Measurements from ENCODE around the gene NIT2. TPM values are rescaled to one million over a fixed set of nuclear protein-coding genes. Genes with fewer than 3 reads are reported as not detected.
A peak's percentile ranks its signal among the peaks of the same experiment; 100 is the strongest.

Gene NIT2
- total RNA-seq, 1 donor from 2014 or later, result 135 TPM

GRCh38 chr3:100389025-100389424 is 54.5 kb downstream of the NIT2 start:
- no peak for ATAC-seq
- no peak for DNase-seq (ENCODE audit: low spot score)

GRCh38 chr3:100395679-100396431 is 61.3 kb downstream of the NIT2 start:
- DNase-seq (ENCODE audit: low spot score), result no peak
- no peak for ATAC-seq

GRCh38 chr3:100396967-100397366 is 62.4 kb downstream of the NIT2 start:
- DNase-seq (ENCODE audit: low spot score) (peak; percentile 72), ATAC-seq (peak; percentile 7)

GRCh38 chr3:100399341-100400071 is 64.9 kb downstream of the NIT2 start:
- DNase-seq (ENCODE audit: low spot score), result no peak
- no peak for ATAC-seq

GRCh38 chr3:100400419-100400779 is 65.8 kb downstream of the NIT2 start:
- no peak for DNase-seq (ENCODE audit: low spot score)

GRCh38 chr3:100400780-100401673 is 66.5 kb downstream of the NIT2 start, which contains the start of the genes LNP1 and TOMM70:
Gene LNP1, plus strand, starts transcription at chr3:100401539. Its CDS starts 28,191 bp downstream, at chr3:100429730.
Gene TOMM70, minus strand, starts transcription at chr3:100401089. Its CDS starts 140 bp downstream, at chr3:100400949.
- ATAC-seq (peak; percentile 90), DNase-seq (ENCODE audit: low spot score) (peak; percentile 97)

More at GRCh38 chr3:100400419-100400779, 65.8 kb downstream of the NIT2 start:
- ATAC-seq, result peak; percentile 4

- DNase-seq (ENCODE audit: low spot score) (peak; percentile 47), ATAC-seq (peak; percentile 11)
These were observed 67.1 kb downstream of the NIT2 start for GRCh38 chr3:100401674-100402041.

- no peak for DNase-seq (ENCODE audit: low spot score)
- no peak for ATAC-seq
These were observed 67.7 kb downstream of the NIT2 start for GRCh38 chr3:100402256-100402655.

- DNase-seq (ENCODE audit: low spot score), result no peak
- ATAC-seq, result no peak
These were observed 68.3 kb downstream of the NIT2 start for GRCh38 chr3:100402891-100403290.

- DNase-seq (ENCODE audit: low spot score), result peak; percentile 57
- peak; percentile 7 for ATAC-seq
These were observed 69.0 kb downstream of the NIT2 start for GRCh38 chr3:100403362-100404249.

- ATAC-seq, result no peak
- DNase-seq (ENCODE audit: low spot score), result no peak
These were observed 69.6 kb downstream of the NIT2 start for GRCh38 chr3:100404250-100404548.

- no peak for ATAC-seq
These were observed 72.6 kb downstream of the NIT2 start for GRCh38 chr3:100407164-100407563.

GRCh38 chr3:100407977-100408532 is 73.5 kb downstream of the NIT2 start:
- ATAC-seq (no peak), DNase-seq (ENCODE audit: low spot score) (no peak)

More at GRCh38 chr3:100407164-100407563, 72.6 kb downstream of the NIT2 start:
- DNase-seq (ENCODE audit: low spot score), result no peak

Other genes starting within 250 kb of the NIT2 start
- 0.93 TPM for gene FILIP1L, start 220.3 kb upstream of the NIT2 start, total RNA-seq
- gene TBC1D23, start 73.8 kb upstream of the NIT2 start, total RNA-seq, result 18.5 TPM
- gene TOMM70, start 66.3 kb downstream of the NIT2 start, total RNA-seq, result 27.3 TPM
- gene LNP1, start 66.8 kb downstream of the NIT2 start, total RNA-seq, result 2.1 TPM
- 62.7 TPM for gene TMEM45A, start 157.9 kb downstream of the NIT2 start, total RNA-seq